Neural cell (in vitro differentiated cells): Measurements from ENCODE around the gene ATF7.

ENCODE experiments used
- CTCF ChIP-seq: fragments of 450-650 bp; IDR thresholded peaks from 2 replicates; pipeline ENCODE4 v1.5.1; 2014; ENCODE audit warnings: antibody characterized with exemption, mild to moderate bottlenecking, moderate library complexity; ENCODE audit not compliant: poor library complexity, severe bottlenecking
- EP300 ChIP-seq: fragments of 450-650 bp; conservative IDR thresholded peaks from 2 replicates; pipeline ENCODE4 v1.6.1; 2014; ENCODE audit warnings: antibody characterized with exemption, mild to moderate bottlenecking, moderate library complexity; ENCODE audit not compliant: poor library complexity, severe bottlenecking
- EZH2 ChIP-seq: fragments of 200-600, 300-800 bp; shearing (Covaris generic), sonication (generic); IDR thresholded peaks from 2 replicates; pipeline ENCODE4 v1.6.1; 2014; ENCODE audit warnings: antibody characterized with exemption, low read length, borderline replicate concordance, mild to moderate bottlenecking; ENCODE audit not compliant: insufficient read depth, poor library complexity, severe bottlenecking
- POLR2AphosphoS5 ChIP-seq: IDR thresholded peaks from 2 replicates; pipeline ENCODE4 v1.6.1; 2012
- RAD21 ChIP-seq: fragments of 450-650 bp; conservative IDR thresholded peaks from 2 replicates; pipeline ENCODE4 v1.6.1; 2014; ENCODE audit warnings: antibody characterized with exemption, mild to moderate bottlenecking, moderate library complexity
- TAF1 ChIP-seq: IDR thresholded peaks from 2 replicates; pipeline ENCODE4 v1.6.1; 2012; ENCODE audit warnings: low read depth

- TF ChIP-seq CTCF (no peak), EZH2 (no peak), TAF1 (no peak), RAD21 (no peak), EP300 (no peak), POLR2AphosphoS5 (no peak)
Measured at GRCh38 chr12:53468282-53468681, 157.9 kb downstream of the ATF7 start.
